H9 (cell line): ENCODE results near the gene SDK1. TPM values are rescaled to one million over a fixed set of nuclear protein-coding genes. Genes with fewer than 3 reads are reported as not detected.

Source experiments
- DNase-seq: peaks from one replicate; pipeline ENCODE4 v3.0.0-alpha.2; 2017
- H2AFZ ChIP-seq: one replicate; pipeline ENCODE4 v1.6.1; 2013; ENCODE audit warnings: mild to moderate bottlenecking, low read length, control low read depth, moderate library complexity
- H2AK5ac ChIP-seq: 2 replicates; pipeline ENCODE4 v1.6.1; 2013; ENCODE audit warnings: low read length, control low read depth, mixed read lengths; ENCODE audit not compliant: insufficient read length
- H2BK120ac ChIP-seq: one replicate; pipeline ENCODE4 v1.6.1; 2013; ENCODE audit warnings: low read depth, mild to moderate bottlenecking, low read length, control low read depth, inconsistent platforms; ENCODE audit not compliant: poor library complexity, severe bottlenecking
- H2BK12ac ChIP-seq: 2 replicates; pipeline ENCODE4 v1.6.1; 2013; ENCODE audit warnings: low read length, control low read depth, mixed read lengths, low read depth; ENCODE audit not compliant: insufficient read length
- H2BK15ac ChIP-seq: 2 replicates; pipeline ENCODE4 v1.6.1; 2013; ENCODE audit warnings: low read depth, low read length, control low read depth
- H2BK20ac ChIP-seq: one replicate; pipeline ENCODE4 v1.6.1; 2013; ENCODE audit warnings: low read depth, mild to moderate bottlenecking, low read length, control low read depth, inconsistent platforms; ENCODE audit not compliant: poor library complexity, severe bottlenecking
- H2BK5ac ChIP-seq: 2 replicates; pipeline ENCODE4 v1.6.1; 2013; ENCODE audit warnings: low read length, control low read depth, mixed read lengths; ENCODE audit not compliant: insufficient read length
- H3K14ac ChIP-seq: 2 replicates; pipeline ENCODE4 v1.6.1; 2013; ENCODE audit warnings: low read length, control low read depth; ENCODE audit not compliant: insufficient read depth
- H3K18ac ChIP-seq: 2 replicates; pipeline ENCODE4 v1.6.1; 2013; ENCODE audit warnings: low read depth, mild to moderate bottlenecking, mixed read lengths, low read length, control low read depth; ENCODE audit not compliant: insufficient read length
- H3K23ac ChIP-seq: 2 replicates; pipeline ENCODE4 v1.6.1; 2013; ENCODE audit warnings: low read length, control low read depth, mixed read lengths, low read depth; ENCODE audit not compliant: insufficient read length
- H3K23me2 ChIP-seq: 2 replicates; pipeline ENCODE4 v1.6.1; 2013; ENCODE audit warnings: low read depth, mild to moderate bottlenecking, mixed read lengths, low read length, control low read depth; ENCODE audit not compliant: insufficient read length, poor library complexity, severe bottlenecking
- H3K27ac ChIP-seq: 2 replicates; pipeline ENCODE4 v1.5.1; 2013; ENCODE audit warnings: low read length, control low read depth, mixed read lengths, low read depth; ENCODE audit not compliant: insufficient read length
- H3K27me3 ChIP-seq: 2 replicates; pipeline ENCODE4 v1.6.1; 2013; ENCODE audit warnings: low read length, control low read depth, inconsistent platforms; ENCODE audit not compliant: insufficient read depth
- H3K4ac ChIP-seq: 2 replicates; pipeline ENCODE4 v1.6.1; 2013; ENCODE audit warnings: low read depth, mild to moderate bottlenecking, control low read depth, inconsistent platforms, low read length, moderate library complexity
- H3K4me1 ChIP-seq: 2 replicates; pipeline ENCODE4 v1.6.1; 2013; ENCODE audit warnings: low read length, control low read depth, inconsistent platforms; ENCODE audit not compliant: insufficient read depth
- H3K4me2 ChIP-seq: 2 replicates; pipeline ENCODE4 v1.6.1; 2013; ENCODE audit warnings: low read length, control low read depth, mixed read lengths; ENCODE audit not compliant: insufficient read length, insufficient read depth
- H3K56ac ChIP-seq: 2 replicates; pipeline ENCODE4 v1.6.1; 2013; ENCODE audit warnings: low read depth, mild to moderate bottlenecking, mixed read lengths, low read length, control low read depth; ENCODE audit not compliant: insufficient read length
- H3K79me1 ChIP-seq: 2 replicates; pipeline ENCODE4 v1.6.1; 2013; ENCODE audit warnings: low read depth, mild to moderate bottlenecking, moderate library complexity, low read length, control low read depth, inconsistent platforms; ENCODE audit not compliant: insufficient read depth, poor library complexity, severe bottlenecking
- H3K79me2 ChIP-seq: 2 replicates; pipeline ENCODE4 v1.6.1; 2013; ENCODE audit warnings: low read length, control low read depth, inconsistent platforms; ENCODE audit not compliant: insufficient read depth
- H3K9ac ChIP-seq: 2 replicates; pipeline ENCODE4 v1.6.1; 2013; ENCODE audit warnings: low read length, control low read depth, mixed read lengths; ENCODE audit not compliant: insufficient read length; ENCODE audit errors: extremely low read depth
- H3K9me3 ChIP-seq: one replicate; pipeline ENCODE4 v1.6.1; 2013; ENCODE audit warnings: low read depth, low read length, inconsistent platforms; ENCODE audit not compliant: control insufficient read depth
- H3T11ph ChIP-seq: one replicate; pipeline ENCODE4 v1.6.1; 2013; ENCODE audit warnings: mild to moderate bottlenecking, low read length, control low read depth, inconsistent platforms
- H4K20me1 ChIP-seq: one replicate; pipeline ENCODE4 v1.6.1; 2013; ENCODE audit not compliant: control insufficient read depth, insufficient read length, insufficient read depth
- H4K5ac ChIP-seq: 2 replicates; pipeline ENCODE4 v1.6.1; 2013; ENCODE audit warnings: low read depth, mild to moderate bottlenecking, mixed read lengths, low read length, control low read depth; ENCODE audit not compliant: insufficient read length
- H4K8ac ChIP-seq: replicated peaks from 2 replicates; pipeline ENCODE4 v1.6.1; 2013; ENCODE audit warnings: low read length, control low read depth, mixed read lengths, low read depth; ENCODE audit not compliant: insufficient read length
- H4K91ac ChIP-seq: 2 replicates; pipeline ENCODE4 v1.6.1; 2013; ENCODE audit warnings: low read depth, mild to moderate bottlenecking, moderate library complexity, mixed read lengths, low read length, control low read depth; ENCODE audit not compliant: insufficient read length
- H3K27ac Mint-ChIP-seq, 3 experiments: 2 replicates in 2 of 3; 3 replicates in 1 of 3; pipeline ENCODE4 v1.8.0; 2020 to 2021; ENCODE audit warnings: mixed read lengths in 3 of 3, mild to moderate bottlenecking in 1 of 3, moderate library complexity in 1 of 3
- H3K27me3 Mint-ChIP-seq: 2 replicates; pipeline ENCODE4 v1.8.0; 2021; ENCODE audit warnings: low read depth, mild to moderate bottlenecking, moderate library complexity, mixed read lengths
- H3K36me3 Mint-ChIP-seq, 3 experiments: 2 replicates in 2 of 3; 3 replicates in 1 of 3; pipeline ENCODE4 v1.8.0; 2020 to 2021; ENCODE audit warnings: low read depth in 3 of 3, mixed read lengths in 3 of 3; ENCODE audit not compliant: insufficient read depth in 1 of 3
- H3K4me1 Mint-ChIP-seq, 2 experiments: 2 replicates each; pipeline ENCODE4 v1.8.0; 2020; ENCODE audit warnings: mixed read lengths in 2 of 2
- H3K4me3 Mint-ChIP-seq, 2 experiments: 2 replicates in 1 of 2; 3 replicates in 1 of 2; pipeline ENCODE4 v1.8.0; 2020 to 2021; ENCODE audit warnings: mild to moderate bottlenecking in 2 of 2, mixed read lengths in 2 of 2, moderate library complexity in 1 of 2
- H3K9me3 Mint-ChIP-seq, 2 experiments: 2 replicates in 1 of 2; 3 replicates in 1 of 2; pipeline ENCODE4 v1.8.0; 2020; ENCODE audit warnings: mild to moderate bottlenecking in 2 of 2, mixed read lengths in 2 of 2, moderate library complexity in 1 of 2
- CTCF ChIP-seq: fragments of 200-600 bp; sonication (generic); conservative IDR thresholded peaks from 3 replicates; pipeline ENCODE4 v1.8.0; 2021; ENCODE audit warnings: antibody characterized with exemption, mild to moderate bottlenecking
- WGBS: extraction: QIAGEN DNeasy Blood & Tissue Kit; methylation state at CpG from one replicate; pipeline ENCODE4 v1.1.7; 2013; ENCODE audit warnings: missing lambda C conversion rate, low lambda C conversion rate, mixed read lengths; ENCODE audit not compliant: insufficient read length; ENCODE audit errors: extremely low coverage; 5-methylcytosine and 5-hydroxymethylcytosine counted together
- total RNA-seq: library from RNA; stranded (reverse); gene quantifications from 2 replicates; pipeline ENCODE4 v1.2.1, GENCODE V29; 2021

SDK1 gene
- total RNA-seq, 1 experiment from 2014 or later, result 8.7 TPM

DNA sequence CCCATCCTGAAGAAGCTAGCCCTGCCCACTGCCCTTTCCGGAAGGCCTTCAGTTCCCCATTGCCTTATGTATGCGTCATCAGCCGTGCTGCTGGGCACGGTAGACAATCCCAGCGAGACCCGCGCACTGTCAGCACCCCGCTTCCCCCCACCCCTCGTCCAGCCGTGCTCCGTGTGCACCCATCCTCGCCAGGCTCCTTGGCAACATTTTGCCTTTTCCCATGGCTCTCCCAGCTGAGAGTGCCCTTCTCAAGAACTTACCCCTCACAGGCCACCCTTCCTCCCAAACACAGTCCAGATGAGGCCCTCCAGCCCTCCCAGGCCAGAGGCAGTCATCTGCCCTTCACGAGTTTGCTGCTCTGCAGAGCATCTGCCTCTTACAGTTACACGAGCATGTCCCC lies 747.3 kb downstream of the SDK1 start:
- H4K8ac ChIP-seq, result no peak overlapping the region
- WGBS, result no CpG with 5 or more reads among the region's 14 CpGs
- H3K14ac ChIP-seq, result no peak overlapping the region; the same call in 1 of the 2 replicates
- no peak for TF ChIP-seq CTCF
- no peak overlapping the region for H3K27ac Mint-ChIP-seq
- no peak overlapping the region for H3K4me3 Mint-ChIP-seq
- H3T11ph ChIP-seq, result no peak overlapping the region
- H4K20me1 ChIP-seq, result no peaks in the 10 kb centered on the region
- H3K9ac ChIP-seq, result no peak overlapping the region
- H3K79me2 ChIP-seq, result no peaks in the 10 kb centered on the region
- H3K79me1 ChIP-seq, result no peaks in the 10 kb centered on the region
- no peak overlapping the region for H3K27ac ChIP-seq
- H3K4me1 Mint-ChIP-seq, result peaks cover 10 to 14% of the 10 kb centered on the region in 2 experiments
- no peak overlapping the region for H4K5ac ChIP-seq
- peaks cover 0 to 4% (median 3%) of the 10 kb centered on the region in 3 experiments; a peak in 2 of 7 replicates for H3K36me3 Mint-ChIP-seq
- no peaks in the 10 kb centered on the region for H3K27me3 ChIP-seq
- H3K56ac ChIP-seq, result no peak overlapping the region
- no peak overlapping the region for H3K23ac ChIP-seq
- H2BK12ac ChIP-seq, result no peak overlapping the region
- no peak overlapping the region for H3K4me2 ChIP-seq
- H3K27me3 Mint-ChIP-seq, result no peaks in the 10 kb centered on the region
- no peaks in the 10 kb centered on the region for H3K23me2 ChIP-seq
- H3K4me1 ChIP-seq, result peaks cover 3% of the 10 kb centered on the region; the same call in 1 of the 2 replicates
- no peak overlapping the region for H2BK15ac ChIP-seq
- no peak overlapping the region for H2BK5ac ChIP-seq
- no peak for DNase-seq
- no peaks in the 10 kb centered on the region; a peak in 1 of 5 replicates for H3K9me3 Mint-ChIP-seq
- no peak overlapping the region for H4K91ac ChIP-seq
- H3K9me3 ChIP-seq, result no peaks in the 10 kb centered on the region
- H3K4ac ChIP-seq, result no peak overlapping the region
- no peak overlapping the region for H2AFZ ChIP-seq
- H3K18ac ChIP-seq, result no peak overlapping the region
- H2AK5ac ChIP-seq, result no peak overlapping the region
- no peak overlapping the region for H2BK120ac ChIP-seq
- H2BK20ac ChIP-seq, result no peak overlapping the region
